Vagina (tissue), 2 donors: ENCODE measurements around the gene ADD1.

Experiments used
- POLR2A ChIP-seq, 2 donors: fragments of 450-650 bp; IDR thresholded peaks; one replicate each; pipeline ENCODE4 v1.6.1; 2017; ENCODE audit warnings: antibody characterized with exemption in 2 of 2, mild to moderate bottlenecking in 2 of 2, moderate library complexity in 2 of 2
- POLR2AphosphoS5 ChIP-seq, 2 donors: sonication (generic); formaldehyde crosslinking; IDR thresholded peaks; one replicate each; pipeline ENCODE4 v1.9.0; 2017; ENCODE audit warnings: antibody characterized with exemption in 2 of 2, mild to moderate bottlenecking in 2 of 2, low read depth in 1 of 2; ENCODE audit not compliant: insufficient read depth in 1 of 2
- TF ChIP-seq, protein P1 (sequence below), 3 experiments: fragments of 450-650 bp in 2 of 3; fragments of 200-600 bp in 1 of 3; sonication (generic) in 1 of 3; IDR thresholded peaks; one replicate each; pipeline ENCODE4 v1.5.1; 2017 to 2019; ENCODE audit warnings: antibody characterized with exemption in 3 of 3, mild to moderate bottlenecking in 2 of 3, moderate library complexity in 2 of 3

DNA sequence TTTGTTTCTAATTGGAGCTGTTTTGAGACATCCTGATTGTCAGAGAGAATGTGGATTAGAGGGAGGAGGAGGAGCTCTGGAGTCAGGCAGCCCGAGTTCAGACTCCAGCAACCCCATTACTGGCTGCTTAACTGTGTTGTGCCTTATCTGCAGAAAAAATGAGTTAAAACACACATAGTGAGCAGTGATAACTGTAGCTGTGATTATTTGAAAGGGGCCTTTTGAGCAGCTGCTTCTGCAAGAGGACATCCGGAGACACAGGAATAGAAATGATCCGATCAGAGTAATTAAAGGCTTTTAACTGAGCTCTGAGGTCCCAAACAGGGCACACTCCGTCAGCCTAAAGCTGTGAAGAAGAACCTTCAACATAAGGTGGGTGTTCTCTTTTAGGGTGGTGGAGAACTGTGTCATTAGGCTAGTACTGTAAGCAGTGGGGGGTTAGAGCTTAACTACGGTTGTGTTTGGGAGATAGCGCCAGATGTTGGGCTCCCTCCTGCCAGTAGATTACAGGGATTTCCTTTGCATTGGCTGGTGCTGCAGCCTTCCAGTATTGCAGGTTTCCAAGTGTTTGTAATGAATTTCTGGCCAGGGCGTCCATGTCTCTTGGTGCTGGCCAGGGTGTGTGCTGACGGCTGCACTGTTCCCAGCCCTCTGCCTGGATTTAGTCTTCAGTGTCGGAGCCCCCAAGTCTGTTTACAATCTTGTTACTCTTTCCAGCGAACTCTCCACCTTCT lies 24.3 kb downstream of the ADD1 start:
- TF ChIP-seq, protein P1, sequence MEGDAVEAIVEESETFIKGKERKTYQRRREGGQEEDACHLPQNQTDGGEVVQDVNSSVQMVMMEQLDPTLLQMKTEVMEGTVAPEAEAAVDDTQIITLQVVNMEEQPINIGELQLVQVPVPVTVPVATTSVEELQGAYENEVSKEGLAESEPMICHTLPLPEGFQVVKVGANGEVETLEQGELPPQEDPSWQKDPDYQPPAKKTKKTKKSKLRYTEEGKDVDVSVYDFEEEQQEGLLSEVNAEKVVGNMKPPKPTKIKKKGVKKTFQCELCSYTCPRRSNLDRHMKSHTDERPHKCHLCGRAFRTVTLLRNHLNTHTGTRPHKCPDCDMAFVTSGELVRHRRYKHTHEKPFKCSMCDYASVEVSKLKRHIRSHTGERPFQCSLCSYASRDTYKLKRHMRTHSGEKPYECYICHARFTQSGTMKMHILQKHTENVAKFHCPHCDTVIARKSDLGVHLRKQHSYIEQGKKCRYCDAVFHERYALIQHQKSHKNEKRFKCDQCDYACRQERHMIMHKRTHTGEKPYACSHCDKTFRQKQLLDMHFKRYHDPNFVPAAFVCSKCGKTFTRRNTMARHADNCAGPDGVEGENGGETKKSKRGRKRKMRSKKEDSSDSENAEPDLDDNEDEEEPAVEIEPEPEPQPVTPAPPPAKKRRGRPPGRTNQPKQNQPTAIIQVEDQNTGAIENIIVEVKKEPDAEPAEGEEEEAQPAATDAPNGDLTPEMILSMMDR (IDR thresholded peaks at IDR 0.05) = no peak
- TF ChIP-seq POLR2A (IDR thresholded peaks at IDR 0.05) (no peak), POLR2AphosphoS5 (IDR thresholded peaks at IDR 0.05; ENCODE audit: insufficient read depth in 1 of 2, low read depth in 1 of 2) (no peak)
